ENCODE measurements around the gene PKP3.
"Not testable (repeated sequence)": the region's sequence is repeated elsewhere in the genome, so short reads cannot be mapped to it uniquely, and the experiment has no call there.

The PKP3 gene

GRCh38 chr11:393219-394033 lies 583 bp upstream of the PKP3 start:
- FAIRE-seq = no peak
- DNase-seq (ENCODE audit: insufficient read length, low spot score) = no peak
- TF ChIP-seq TAF1 (IDR thresholded peaks at IDR 0.05; ENCODE audit: low read depth, low read length) = no peak
- TF ChIP-seq POLR2AphosphoS5 (IDR thresholded peaks at IDR 0.05; ENCODE audit: low read depth, low read length) = no peak
- no peak for TF ChIP-seq SPI1 (IDR thresholded peaks at IDR 0.05; ENCODE audit: low read depth, low read length)
- TF ChIP-seq POLR2A (IDR thresholded peaks at IDR 0.05; ENCODE audit: low read depth, low read length) = no peak
- TF ChIP-seq POU2F2 (IDR thresholded peaks at IDR 0.05; ENCODE audit: low read depth, low read length) = no peak
- no peak for TF ChIP-seq PAX5 (IDR thresholded peaks at IDR 0.05; ENCODE audit: insufficient read depth, low read length, severe bottlenecking)

GRCh38 chr11:394858-395655 lies 1.0 kb downstream of the PKP3 start:
- FAIRE-seq (no peak), DNase-seq (ENCODE audit: insufficient read length, low spot score) (no peak)
- TF ChIP-seq POLR2AphosphoS5 (IDR thresholded peaks at IDR 0.05; ENCODE audit: low read depth, low read length) (no peak), POU2F2 (IDR thresholded peaks at IDR 0.05; ENCODE audit: low read depth, low read length) (no peak), SPI1 (IDR thresholded peaks at IDR 0.05; ENCODE audit: low read depth, low read length) (no peak), POLR2A (IDR thresholded peaks at IDR 0.05; ENCODE audit: low read depth, low read length) (no peak), PAX5 (IDR thresholded peaks at IDR 0.05; ENCODE audit: insufficient read depth, low read length, severe bottlenecking) (no peak), TAF1 (IDR thresholded peaks at IDR 0.05; ENCODE audit: low read depth, low read length) (no peak)

- FAIRE-seq = no peak
- DNase-seq (ENCODE audit: insufficient read length, low spot score) = no peak
- no peak for TF ChIP-seq POLR2AphosphoS5 (IDR thresholded peaks at IDR 0.05; ENCODE audit: low read depth, low read length)
- TF ChIP-seq POU2F2 (IDR thresholded peaks at IDR 0.05; ENCODE audit: low read depth, low read length) = no peak
- TF ChIP-seq TAF1 (IDR thresholded peaks at IDR 0.05; ENCODE audit: low read depth, low read length) = no peak
Observed at GRCh38 chr11:395866-396265, 1.9 kb downstream of the PKP3 start.

GRCh38 chr11:396511-396947 lies 2.5 kb downstream of the PKP3 start:
- DNase-seq (ENCODE audit: insufficient read length, low spot score) (no peak), FAIRE-seq (peak; percentile 68)
- TF ChIP-seq POU2F2 (IDR thresholded peaks at IDR 0.05; ENCODE audit: low read depth, low read length) (no peak), TAF1 (IDR thresholded peaks at IDR 0.05; ENCODE audit: low read depth, low read length) (no peak), PAX5 (IDR thresholded peaks at IDR 0.05; ENCODE audit: insufficient read depth, low read length, severe bottlenecking) (no peak), POLR2A (IDR thresholded peaks at IDR 0.05; ENCODE audit: low read depth, low read length) (no peak), POLR2AphosphoS5 (IDR thresholded peaks at IDR 0.05; ENCODE audit: low read depth, low read length) (no peak), SPI1 (IDR thresholded peaks at IDR 0.05; ENCODE audit: low read depth, low read length) (no peak)

- FAIRE-seq (peak; percentile 81), DNase-seq (ENCODE audit: insufficient read length, low spot score) (peak; percentile 92)
- TF ChIP-seq POLR2A (IDR thresholded peaks at IDR 0.05; ENCODE audit: low read depth, low read length) (no peak), POU2F2 (IDR thresholded peaks at IDR 0.05; ENCODE audit: low read depth, low read length) (no peak), SPI1 (IDR thresholded peaks at IDR 0.05; ENCODE audit: low read depth, low read length) (no peak), POLR2AphosphoS5 (IDR thresholded peaks at IDR 0.05; ENCODE audit: low read depth, low read length) (no peak), TAF1 (IDR thresholded peaks at IDR 0.05; ENCODE audit: low read depth, low read length) (no peak), PAX5 (IDR thresholded peaks at IDR 0.05; ENCODE audit: insufficient read depth, low read length, severe bottlenecking) (no peak)
Observed at GRCh38 chr11:396948-397548, 3.0 kb downstream of the PKP3 start.

- no peak for FAIRE-seq
- TF ChIP-seq POLR2A (IDR thresholded peaks at IDR 0.05; ENCODE audit: low read depth, low read length) (no peak), POLR2AphosphoS5 (IDR thresholded peaks at IDR 0.05; ENCODE audit: low read depth, low read length) (no peak), PAX5 (IDR thresholded peaks at IDR 0.05; ENCODE audit: insufficient read depth, low read length, severe bottlenecking) (no peak), SPI1 (IDR thresholded peaks at IDR 0.05; ENCODE audit: low read depth, low read length) (no peak), TAF1 (IDR thresholded peaks at IDR 0.05; ENCODE audit: low read depth, low read length) (no peak), POU2F2 (IDR thresholded peaks at IDR 0.05; ENCODE audit: low read depth, low read length) (no peak)
- DNase-seq (ENCODE audit: insufficient read length, low spot score) = no peak
Observed at GRCh38 chr11:398826-399225, 4.8 kb downstream of the PKP3 start.

- FAIRE-seq (no peak), DNase-seq (ENCODE audit: insufficient read length, low spot score) (no peak)
- TF ChIP-seq POLR2AphosphoS5 (IDR thresholded peaks at IDR 0.05; ENCODE audit: low read depth, low read length) (no peak), SPI1 (IDR thresholded peaks at IDR 0.05; ENCODE audit: low read depth, low read length) (no peak), PAX5 (IDR thresholded peaks at IDR 0.05; ENCODE audit: insufficient read depth, low read length, severe bottlenecking) (no peak), POU2F2 (IDR thresholded peaks at IDR 0.05; ENCODE audit: low read depth, low read length) (no peak), TAF1 (IDR thresholded peaks at IDR 0.05; ENCODE audit: low read depth, low read length) (no peak), POLR2A (IDR thresholded peaks at IDR 0.05; ENCODE audit: low read depth, low read length) (no peak)
Observed at GRCh38 chr11:399731-400211, 5.8 kb downstream of the PKP3 start.

GRCh38 chr11:400241-400689 lies 6.3 kb downstream of the PKP3 start:
- FAIRE-seq (no peak), DNase-seq (ENCODE audit: insufficient read length, low spot score) (no peak)
- no peak for TF ChIP-seq TAF1 (IDR thresholded peaks at IDR 0.05; ENCODE audit: low read depth, low read length)
- TF ChIP-seq POU2F2 (IDR thresholded peaks at IDR 0.05; ENCODE audit: low read depth, low read length) = no peak
- TF ChIP-seq POLR2AphosphoS5 (IDR thresholded peaks at IDR 0.05; ENCODE audit: low read depth, low read length) = no peak
- no peak for TF ChIP-seq POLR2A (IDR thresholded peaks at IDR 0.05; ENCODE audit: low read depth, low read length)
- TF ChIP-seq SPI1 (IDR thresholded peaks at IDR 0.05; ENCODE audit: low read depth, low read length) = no peak

- not testable (repeated sequence) for FAIRE-seq; DNase-seq (ENCODE audit: insufficient read length, low spot score)
Observed at GRCh38 chr11:401196-401595, 7.2 kb downstream of the PKP3 start.
